ENCODE measurements around the gene RAB11FIP4. TPM values are rescaled to one million over a fixed set of nuclear protein-coding genes. Genes with fewer than 3 reads are reported as not detected.

RAB11FIP4 gene
- total RNA-seq, 4 donors from 2014 or later: 0.09 to 0.22 (median 0.16) TPM; not detected in 1

GRCh38 chr17:31548709-31549108, 157.2 kb downstream of the RAB11FIP4 start:
- no peaks in the 10 kb centered on the region for H3K9me3 ChIP-seq
- peak overlapping the region; percentile 86 to 92 (median 91) for H3K27ac ChIP-seq
- no peak for ATAC-seq
- no peaks in the 10 kb centered on the region for H3K27me3 ChIP-seq
- intact Hi-C loops (cut with DNase I; ENCODE audit: low total_unique reads) (loop anchor here (2.0 kb wide), 1 partner anchor 62 kb away; no protein-coding TSS in a partner anchor), in situ Hi-C loops (cut with MboI; ENCODE audit: low sequenced_read_pairs in 4 of 4) (no loop called here)
- H3K4me3 ChIP-seq: peak overlapping the region; percentile 83 to 99 (median 94)
- no peaks in the 10 kb centered on the region for H3K36me3 ChIP-seq
- no peak for DNase-seq
- TF ChIP-seq CTCF (IDR thresholded peaks at IDR 0.05 in 4 of 5, conservative IDR thresholded peaks at IDR 0.05 in 1 of 5) (no peak), POLR2A (IDR thresholded peaks at IDR 0.05) (no peak)
- H3K4me1 ChIP-seq: peaks cover 2 to 5% of the 10 kb centered on the region in 2 donors

- ATAC-seq: peak; percentile 38 to 45
- Histone ChIP-seq H3K27me3 (no peaks in the 10 kb centered on the region), H3K9me3 (no peaks in the 10 kb centered on the region), H3K4me1 (peaks cover 2 to 5% of the 10 kb centered on the region in 2 donors), H3K4me3 (peak overlapping the region; percentile 83 to 99 (median 94)), H3K36me3 (no peaks in the 10 kb centered on the region), H3K27ac (peak overlapping the region; percentile 86 to 92 (median 91))
- intact Hi-C loops (cut with DNase I; ENCODE audit: low total_unique reads): loop anchor here (2.0 kb wide), 1 partner anchor 62 kb away; no protein-coding TSS in a partner anchor
- TF ChIP-seq CTCF (IDR thresholded peaks at IDR 0.05 in 4 of 5, conservative IDR thresholded peaks at IDR 0.05 in 1 of 5) (no peak), POLR2A (IDR thresholded peaks at IDR 0.05) (no peak)
- in situ Hi-C loops (cut with MboI; ENCODE audit: low sequenced_read_pairs in 4 of 4): no loop called here
- peak in 1 of 2 donors; percentile 18 for DNase-seq
Measured at GRCh38 chr17:31549121-31549524, 157.6 kb downstream of the RAB11FIP4 start.

- Histone ChIP-seq H3K4me3 (peak overlapping the region; percentile 83 to 99 (median 94)), H3K27ac (peak overlapping the region; percentile 86 to 92 (median 91)), H3K9me3 (no peaks in the 10 kb centered on the region), H3K27me3 (no peaks in the 10 kb centered on the region), H3K4me1 (peaks cover 2 to 5% of the 10 kb centered on the region in 2 donors), H3K36me3 (no peaks in the 10 kb centered on the region)
- no peak for TF ChIP-seq CTCF (IDR thresholded peaks at IDR 0.05 in 4 of 5, conservative IDR thresholded peaks at IDR 0.05 in 1 of 5)
- TF ChIP-seq POLR2A (IDR thresholded peaks at IDR 0.05): peak; percentile 69 to 72
- intact Hi-C loops (cut with DNase I; ENCODE audit: low total_unique reads): loop anchor here (1.0 to 10.0 kb wide), 4 partner anchors 9 to 353 kb away; partner anchors contain the start of gene UTP6
- ATAC-seq (peak; percentile 92 to 93), DNase-seq (peak; percentile 83 to 85)
- in situ Hi-C loops (cut with MboI; ENCODE audit: low sequenced_read_pairs in 4 of 4): loop anchor here in 1 of 4 donors (5.0 kb wide), 1 partner anchor 293 kb away; no protein-coding TSS in a partner anchor
Measured at GRCh38 chr17:31549525-31550388, 158.3 kb downstream of the RAB11FIP4 start.

GRCh38 chr17:31550389-31551056, 159.0 kb downstream of the RAB11FIP4 start:
- ATAC-seq (no peak), DNase-seq (no peak)
- Histone ChIP-seq H3K4me1 (peaks cover 2 to 5% of the 10 kb centered on the region in 2 donors), H3K36me3 (no peaks in the 10 kb centered on the region), H3K27me3 (no peaks in the 10 kb centered on the region), H3K4me3 (peak overlapping the region; percentile 83 to 99 (median 94)), H3K27ac (peak overlapping the region; percentile 86 to 92 (median 91)), H3K9me3 (no peaks in the 10 kb centered on the region)
- in situ Hi-C loops (cut with MboI; ENCODE audit: low sequenced_read_pairs in 4 of 4) (loop anchor here in 1 of 4 donors (5.0 kb wide), 1 partner anchor 292 kb away; no protein-coding TSS in a partner anchor), intact Hi-C loops (cut with DNase I; ENCODE audit: low total_unique reads) (loop anchor here (1.0 to 10.0 kb wide), 3 partner anchors 8 to 352 kb away; partner anchors contain the start of gene UTP6)
- TF ChIP-seq POLR2A (IDR thresholded peaks at IDR 0.05) (no peak), CTCF (IDR thresholded peaks at IDR 0.05 in 4 of 5, conservative IDR thresholded peaks at IDR 0.05 in 1 of 5) (no peak)

Data from gastrocnemius medialis (tissue), 4 donors.